Measurements from ENCODE around the gene C5orf34.
"Not testable (repeated sequence)": the region's sequence is repeated elsewhere in the genome, so short reads cannot be mapped to it uniquely, and the experiment has no call there.

The C5orf34 gene

DNA sequence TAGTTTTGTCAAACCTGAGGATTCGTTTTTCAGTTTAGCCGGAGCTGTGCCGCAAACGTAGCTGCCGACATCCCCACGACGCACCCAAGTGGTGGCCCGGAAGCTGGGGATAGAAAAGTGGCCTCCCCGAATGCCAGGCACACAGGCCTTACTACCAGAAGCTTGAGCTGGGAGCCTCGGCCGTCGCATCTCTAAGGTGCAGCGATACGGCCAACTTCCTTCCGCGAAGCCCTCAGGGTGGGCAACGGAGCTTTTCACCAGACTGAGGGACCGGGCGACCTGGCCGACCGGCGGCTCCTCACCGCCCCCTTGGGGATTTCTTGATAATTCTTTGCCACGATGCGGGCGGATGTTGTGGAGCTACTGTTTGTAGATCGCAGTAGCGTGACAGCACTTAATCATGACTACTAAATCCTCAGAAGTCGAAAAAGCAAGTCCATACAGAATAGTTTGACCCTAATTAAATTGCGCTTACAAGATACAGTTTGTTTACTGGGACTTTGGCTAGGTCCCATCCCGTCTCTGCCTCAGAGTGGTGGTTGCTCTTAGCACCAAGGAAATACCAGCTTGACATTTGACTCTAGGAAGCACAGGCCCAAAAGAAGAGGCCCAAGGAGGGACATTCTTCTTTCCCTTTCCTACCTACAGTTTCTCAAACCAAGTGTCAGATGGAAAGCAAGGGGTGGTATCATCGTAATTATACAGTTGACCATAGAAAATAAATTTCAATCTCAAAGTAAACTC is 30.7 kb downstream of the C5orf34 start:
- no peak for TF ChIP-seq ZNF274 (IDR thresholded peaks at IDR 0.05; ENCODE audit: low read depth, low read length)
- H3K4me3 ChIP-seq (ENCODE audit: low read length), result peak overlapping the region; percentile 82

DNA sequence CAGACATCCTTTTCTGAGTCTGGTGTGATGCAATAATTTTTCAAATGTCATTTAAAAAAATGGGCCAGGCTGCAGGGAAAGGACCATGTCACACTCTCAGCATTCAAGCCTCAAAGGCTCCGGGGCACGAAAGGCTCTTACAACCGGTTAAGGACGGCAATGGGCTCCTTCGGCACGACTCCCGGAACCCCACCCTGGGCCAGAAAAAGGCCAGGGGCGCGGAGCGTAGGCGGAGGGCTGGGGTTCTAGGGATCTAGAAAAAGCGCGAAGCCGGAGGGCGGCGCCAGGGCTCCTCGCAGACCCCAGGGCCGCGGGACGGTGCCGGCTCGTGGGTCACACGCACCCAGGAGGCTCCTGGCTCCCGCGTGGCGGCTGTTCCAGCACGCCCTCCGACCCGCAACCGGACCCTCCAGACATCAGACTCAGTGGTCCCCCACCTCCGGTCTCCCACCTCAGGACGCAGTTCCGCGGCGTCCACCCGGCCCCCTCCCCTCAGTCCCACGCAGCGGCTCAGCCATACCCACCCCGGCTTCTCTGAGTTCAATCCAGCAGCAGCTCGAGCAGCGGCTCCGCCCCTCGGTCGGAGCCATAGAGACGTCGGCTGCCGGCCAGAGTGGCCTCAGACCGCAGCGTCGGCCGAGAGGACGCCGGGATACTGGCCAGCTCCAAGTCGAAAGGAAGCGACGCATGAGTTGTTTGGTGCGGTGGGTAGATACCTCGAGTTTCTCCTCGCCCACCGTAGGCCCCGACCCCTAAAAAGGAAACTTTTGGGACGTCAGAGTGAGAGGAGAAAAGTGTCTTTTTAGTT is 31.4 kb downstream of the C5orf34 start, which contains the start of gene TMEM267:
TMEM267 (minus strand) TSS at position 568 of the 808 bp plus-strand sequence. CDS start 29,896 bp downstream, outside the sequence.
- TF ChIP-seq ZNF274 (IDR thresholded peaks at IDR 0.05; ENCODE audit: low read depth, low read length), result no peak
- peak within 1 kb of the TSS; percentile 82 for H3K4me3 ChIP-seq (ENCODE audit: low read length)

DNA sequence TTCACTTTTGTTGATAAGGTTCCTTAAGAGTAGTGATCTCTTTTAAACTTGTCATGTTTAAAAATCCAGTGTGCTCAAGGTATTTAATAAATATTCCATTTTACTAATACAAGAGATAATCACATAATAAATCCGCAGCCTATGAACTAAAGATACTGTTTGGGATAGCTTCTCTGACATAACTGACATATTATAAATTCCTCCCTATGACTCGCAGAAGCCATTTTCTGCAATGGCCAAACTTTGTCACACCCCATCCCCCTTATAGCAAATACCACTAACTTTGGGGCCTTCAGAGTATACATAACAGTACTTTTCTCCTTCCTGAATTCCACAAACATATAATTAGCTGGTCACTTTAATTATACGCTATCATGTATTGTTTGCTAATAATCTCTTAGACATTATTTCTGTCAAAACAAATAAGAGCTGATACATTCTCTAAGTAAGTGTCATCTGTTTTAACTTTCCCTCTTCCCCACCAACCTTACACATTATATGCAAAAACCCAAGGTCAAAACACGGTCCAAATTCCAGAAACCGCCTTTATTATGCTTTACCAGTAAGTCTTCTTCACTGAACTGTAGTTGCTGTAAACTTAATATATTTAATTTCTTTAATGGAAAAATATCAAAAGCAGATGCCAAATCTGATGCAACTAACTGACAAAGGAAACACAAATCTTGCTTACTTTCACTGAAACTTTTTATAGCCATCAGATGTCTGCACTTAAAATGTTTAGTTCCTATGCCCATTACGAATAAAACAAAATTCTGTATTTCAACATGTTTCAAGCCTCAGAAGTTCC is 32.3 kb downstream of the C5orf34 start:
- H3K4me3 ChIP-seq (ENCODE audit: low read length), result peak overlapping the region; percentile 82
- TF ChIP-seq ZNF274 (IDR thresholded peaks at IDR 0.05; ENCODE audit: low read depth, low read length), result no peak

DNA sequence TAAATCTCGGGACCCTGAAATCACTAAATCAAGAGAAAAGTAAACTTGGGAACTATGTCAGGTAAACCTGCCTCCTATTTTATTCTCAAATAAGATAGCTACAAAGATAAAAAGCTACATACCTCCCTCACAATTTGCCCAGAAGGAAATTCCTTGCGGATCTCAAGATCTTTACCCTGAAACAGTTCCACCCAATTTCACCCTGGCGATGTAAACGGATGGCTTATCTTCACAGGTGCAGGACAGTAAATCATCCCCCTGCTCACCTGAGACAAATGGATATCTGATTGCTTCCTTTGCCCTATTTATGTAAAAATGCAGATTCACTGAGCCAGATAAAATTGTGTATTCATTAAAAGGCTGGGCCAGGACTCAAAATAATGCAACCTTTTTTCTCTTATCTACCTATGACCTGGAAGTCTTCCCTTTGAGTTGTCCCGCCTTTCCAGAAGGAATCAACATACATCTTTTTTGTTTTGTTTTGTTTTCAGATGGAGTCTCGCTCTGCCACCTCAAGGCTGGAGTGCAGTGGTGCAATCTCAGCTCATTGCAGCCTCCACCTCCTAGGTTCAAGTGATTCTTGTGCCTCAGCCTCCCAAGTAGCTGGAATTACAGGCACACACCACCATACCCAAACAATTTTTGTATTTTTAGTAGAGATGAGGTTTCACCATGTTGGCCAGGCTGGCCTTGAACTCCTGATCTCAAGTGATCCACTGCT is 45.1 kb downstream of the C5orf34 start:
- no peak overlapping the region for H3K4me3 ChIP-seq (ENCODE audit: low read length)
- TF ChIP-seq ZNF274 (IDR thresholded peaks at IDR 0.05; ENCODE audit: low read depth, low read length), result no peak

DNA sequence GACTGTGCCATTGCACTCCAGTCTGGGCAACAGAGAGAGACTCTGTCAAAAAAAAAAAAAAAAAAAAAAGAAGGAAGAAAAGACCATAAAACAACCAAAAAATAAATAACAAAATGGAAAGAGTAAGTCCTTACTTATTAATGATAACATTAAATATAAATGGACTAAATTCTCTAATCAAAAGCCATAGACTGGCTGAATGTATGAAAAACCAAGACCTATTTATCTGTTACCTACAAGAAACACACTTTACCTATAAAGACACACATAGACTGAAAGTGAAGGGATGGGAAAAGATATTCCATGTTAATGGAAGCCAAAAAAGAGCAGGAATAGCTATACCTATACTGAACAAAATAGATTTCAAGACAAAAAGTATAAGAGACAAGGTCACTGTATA is 47.8 kb downstream of the C5orf34 start:
- no peak for TF ChIP-seq ZNF274 (IDR thresholded peaks at IDR 0.05; ENCODE audit: low read depth, low read length)

DNA sequence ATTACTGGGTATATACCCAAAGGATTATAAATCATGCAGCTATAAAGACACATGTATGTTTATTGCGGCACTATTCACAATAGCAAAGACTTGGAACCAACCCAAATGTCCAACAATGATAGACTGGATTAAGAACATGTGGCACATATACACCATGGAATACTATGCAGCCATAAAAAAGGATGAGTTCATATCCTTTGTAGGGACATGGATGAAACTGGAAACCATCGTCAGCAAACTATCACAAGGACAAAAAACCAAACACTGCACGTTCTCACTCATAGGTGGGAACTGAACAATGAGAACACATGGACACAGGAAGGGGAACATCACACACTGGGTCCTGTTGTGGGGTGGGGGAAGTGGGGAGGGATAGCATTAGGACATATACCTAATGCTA is 49.5 kb downstream of the C5orf34 start:
- not testable (repeated sequence) for H3K4me3 ChIP-seq (ENCODE audit: low read length)

More for the DNA sequence above, 47.8 kb downstream of the C5orf34 start:
- H3K4me3 ChIP-seq (ENCODE audit: low read length), result no peak overlapping the region

DNA sequence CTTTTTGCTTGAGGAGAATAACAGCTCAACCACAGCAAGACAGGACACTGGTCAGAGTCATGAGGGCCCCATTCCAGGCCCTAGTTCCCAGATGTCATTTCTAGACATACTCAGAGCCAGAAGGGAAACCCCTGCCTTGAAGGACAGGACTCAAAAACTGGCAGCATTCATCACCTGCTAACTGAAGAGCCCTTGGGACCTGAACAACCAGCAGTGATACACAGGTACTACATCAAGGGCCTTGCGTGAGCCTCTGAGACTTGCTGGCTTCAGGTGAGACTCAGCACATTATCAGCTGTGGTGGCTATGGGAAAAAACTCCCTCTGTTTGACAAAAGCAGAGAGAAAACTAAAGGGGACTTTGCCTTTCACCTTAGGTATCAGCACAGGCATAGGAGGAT is 53.9 kb downstream of the C5orf34 start:
- TF ChIP-seq ZNF274 (IDR thresholded peaks at IDR 0.05; ENCODE audit: low read depth, low read length), result no peak
- no peak overlapping the region for H3K4me3 ChIP-seq (ENCODE audit: low read length)

DNA sequence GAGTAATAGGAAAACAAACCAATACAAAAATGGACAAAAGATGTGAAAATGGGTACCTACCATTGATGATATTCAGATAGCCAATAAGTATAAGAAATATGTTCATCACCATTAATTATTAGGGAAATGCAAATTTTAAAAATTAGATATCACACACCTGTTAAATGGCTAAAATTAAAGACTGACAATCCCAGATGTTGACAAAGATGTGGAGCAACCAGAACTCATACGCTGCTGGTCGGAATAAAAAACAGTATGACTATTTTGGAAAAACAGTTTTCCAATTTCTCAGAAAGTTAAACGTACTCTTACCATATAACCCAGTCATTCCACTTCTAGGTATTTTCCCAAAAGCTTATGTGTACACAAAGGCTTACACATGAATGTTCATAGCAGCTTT is 58.4 kb downstream of the C5orf34 start:
- H3K4me3 ChIP-seq (ENCODE audit: low read length), result no peak overlapping the region
- no peak for TF ChIP-seq ZNF274 (IDR thresholded peaks at IDR 0.05; ENCODE audit: low read depth, low read length)

DNA sequence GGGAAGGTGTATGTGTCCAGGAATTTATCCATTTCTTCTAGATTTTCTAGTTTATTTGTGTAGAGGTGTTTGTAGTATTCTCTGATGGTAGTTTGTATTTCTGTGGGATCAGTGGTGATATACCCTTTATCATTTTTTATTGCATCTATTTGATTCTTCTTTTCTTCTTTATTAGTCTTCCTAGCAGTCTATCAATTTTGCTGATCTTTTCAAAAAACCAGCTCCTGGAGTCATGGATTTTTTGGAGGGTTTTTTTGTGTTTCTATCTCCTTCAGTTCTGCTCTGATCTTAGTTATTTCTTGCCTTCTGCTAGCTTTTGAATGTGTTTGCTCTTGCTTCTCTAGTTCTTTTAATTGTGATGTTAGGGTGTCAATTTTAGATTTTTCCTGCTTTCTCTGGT is 73.4 kb downstream of the C5orf34 start:
- not testable (repeated sequence) for H3K4me3 ChIP-seq (ENCODE audit: low read length)

DNA sequence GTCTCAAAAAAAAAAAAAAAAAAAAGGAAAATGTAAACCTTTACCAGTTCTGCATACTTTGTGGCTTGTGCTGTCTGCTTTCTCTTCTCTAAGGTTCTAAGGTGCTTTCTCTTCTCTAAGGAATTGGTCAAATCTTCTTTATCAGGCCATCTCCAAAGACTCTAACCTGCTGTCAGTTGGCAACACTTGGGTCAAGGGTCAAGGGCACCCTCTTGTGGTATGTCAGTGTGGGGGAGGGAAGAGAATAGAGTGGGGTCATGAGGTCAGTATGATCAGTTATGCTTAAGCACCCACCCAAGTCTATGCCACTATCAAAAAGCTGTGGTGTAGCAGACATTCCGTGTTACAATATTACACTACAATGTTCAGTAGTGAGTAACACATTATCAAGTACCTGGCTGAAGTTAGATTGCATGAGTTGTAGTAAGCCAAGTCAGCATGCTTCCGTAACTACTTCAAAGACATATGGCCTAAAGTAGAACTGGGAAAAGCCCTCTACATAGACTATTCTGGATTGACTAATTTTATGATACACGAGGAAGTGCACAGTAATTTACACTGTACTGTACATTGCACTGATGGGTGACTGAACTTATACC is 77.8 kb downstream of the C5orf34 start:
- TF ChIP-seq ZNF274 (IDR thresholded peaks at IDR 0.05; ENCODE audit: low read depth, low read length), result no peak
- H3K4me3 ChIP-seq (ENCODE audit: low read length), result no peak overlapping the region
